ENCODE results near the gene CCDC60.

- TF ChIP-seq CTCF (IDR thresholded peaks at IDR 0.05) (no peak), POLR2AphosphoS5 (IDR thresholded peaks at IDR 0.05) (no peak), POLR2A (IDR thresholded peaks at IDR 0.05) (no peak)
These were observed 55.2 kb downstream of the CCDC60 start for GRCh38 chr12:119389687-119390086.
